Measurements from ENCODE around the gene DDX19B.

DNA sequence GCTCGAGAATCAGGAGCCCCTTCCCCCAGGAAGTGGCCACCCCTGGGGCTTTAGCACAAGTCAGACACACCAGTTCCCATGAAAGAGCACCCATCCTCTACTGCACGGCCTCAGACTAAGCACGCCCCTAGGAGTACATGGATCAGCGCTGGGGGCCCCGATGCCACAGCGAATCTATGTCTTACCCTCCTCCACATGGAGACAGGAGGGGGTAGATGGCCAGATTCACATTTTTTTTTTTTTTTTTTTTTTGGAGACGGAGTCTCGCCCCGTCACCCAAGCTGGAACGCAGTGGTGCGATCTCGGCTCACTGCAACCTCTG lies 44.1 kb upstream of the DDX19B start:
- TF ChIP-seq, protein P1, sequence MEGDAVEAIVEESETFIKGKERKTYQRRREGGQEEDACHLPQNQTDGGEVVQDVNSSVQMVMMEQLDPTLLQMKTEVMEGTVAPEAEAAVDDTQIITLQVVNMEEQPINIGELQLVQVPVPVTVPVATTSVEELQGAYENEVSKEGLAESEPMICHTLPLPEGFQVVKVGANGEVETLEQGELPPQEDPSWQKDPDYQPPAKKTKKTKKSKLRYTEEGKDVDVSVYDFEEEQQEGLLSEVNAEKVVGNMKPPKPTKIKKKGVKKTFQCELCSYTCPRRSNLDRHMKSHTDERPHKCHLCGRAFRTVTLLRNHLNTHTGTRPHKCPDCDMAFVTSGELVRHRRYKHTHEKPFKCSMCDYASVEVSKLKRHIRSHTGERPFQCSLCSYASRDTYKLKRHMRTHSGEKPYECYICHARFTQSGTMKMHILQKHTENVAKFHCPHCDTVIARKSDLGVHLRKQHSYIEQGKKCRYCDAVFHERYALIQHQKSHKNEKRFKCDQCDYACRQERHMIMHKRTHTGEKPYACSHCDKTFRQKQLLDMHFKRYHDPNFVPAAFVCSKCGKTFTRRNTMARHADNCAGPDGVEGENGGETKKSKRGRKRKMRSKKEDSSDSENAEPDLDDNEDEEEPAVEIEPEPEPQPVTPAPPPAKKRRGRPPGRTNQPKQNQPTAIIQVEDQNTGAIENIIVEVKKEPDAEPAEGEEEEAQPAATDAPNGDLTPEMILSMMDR (IDR thresholded peaks at IDR 0.05) = no peak
- no peak for TF ChIP-seq POLR2AphosphoS5 (IDR thresholded peaks at IDR 0.05)
- no peak for TF ChIP-seq POLR2A (IDR thresholded peaks at IDR 0.05)
- TF ChIP-seq EP300 (IDR thresholded peaks at IDR 0.05) = no peak

Measured in sigmoid colon (tissue), 4 donors.